HG03457 (cell line): ENCODE results near the gene TMEM144.

ENCODE experiments used
- ATAC-seq: cut with Tn5 transposase; IDR thresholded peaks from one replicate; pipeline ENCODE4 v1.9.1; 2021; ENCODE audit warnings: moderate number of reproducible peaks; ENCODE audit not compliant: unreplicated experiment

The TMEM144 gene

DNA sequence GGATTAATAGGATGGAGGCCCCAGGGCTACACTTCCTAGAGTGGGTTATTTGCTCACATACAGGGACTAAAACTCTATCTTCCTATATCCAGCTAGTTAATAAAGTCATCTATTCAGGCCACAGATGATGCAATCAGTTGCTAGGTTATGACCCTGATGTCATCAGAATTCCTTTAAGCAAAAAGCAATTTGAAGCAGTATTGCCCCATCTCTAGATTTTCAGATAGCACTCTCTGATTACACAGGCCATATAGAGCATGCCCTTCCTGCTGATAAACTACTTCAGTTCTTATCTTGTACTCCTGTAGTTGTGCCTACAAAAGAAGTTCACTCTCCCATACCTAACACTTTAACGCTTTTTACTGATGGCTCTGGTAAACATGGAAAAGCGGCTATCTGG lies 84.8 kb downstream of the TMEM144 start:
- no peak for ATAC-seq

DNA sequence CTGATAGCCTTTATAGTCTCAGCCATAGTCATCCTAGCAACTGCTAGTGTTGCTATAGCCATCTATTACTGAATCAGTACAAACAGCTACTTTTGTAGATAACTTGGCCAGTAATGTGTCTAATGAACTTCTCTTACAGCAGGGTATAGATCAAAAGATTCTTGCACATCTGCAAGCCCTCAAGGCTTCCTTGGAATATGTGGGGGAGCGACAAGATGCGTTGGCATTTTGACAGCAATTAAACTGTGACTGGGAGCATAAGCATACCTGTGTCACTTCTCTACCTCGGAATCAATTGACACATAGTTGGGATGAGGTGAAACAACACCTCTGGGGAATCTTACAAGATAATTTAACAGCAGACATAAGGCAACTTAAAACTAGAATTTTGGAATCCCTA lies 87.6 kb downstream of the TMEM144 start:
- ATAC-seq = no peak

DNA sequence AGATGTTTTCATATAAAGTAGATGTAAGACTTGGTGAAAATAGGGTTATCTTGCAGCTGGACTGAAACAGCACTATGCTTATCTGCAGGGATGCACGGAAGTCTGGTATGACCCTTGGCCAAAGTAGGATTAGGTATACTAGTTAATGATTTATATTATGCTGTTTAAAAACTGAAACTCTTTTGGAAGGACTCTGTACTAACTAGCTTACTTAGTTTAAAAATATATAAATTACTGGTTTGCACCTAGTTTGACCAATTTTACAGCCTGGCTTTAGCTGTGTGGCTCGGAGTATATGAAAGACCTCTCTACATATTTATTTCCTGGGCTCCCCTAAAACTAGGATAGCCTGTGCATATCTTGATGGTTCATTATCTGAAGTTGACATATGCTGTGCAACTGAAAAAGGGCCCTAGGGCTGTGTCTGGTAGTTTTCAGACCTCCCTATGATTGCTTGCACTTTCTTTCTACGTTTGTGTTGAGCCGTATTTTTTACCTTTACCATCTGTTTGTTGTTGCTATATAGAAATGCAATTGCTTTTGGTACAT lies 89.2 kb downstream of the TMEM144 start:
- ATAC-seq = no peak

DNA sequence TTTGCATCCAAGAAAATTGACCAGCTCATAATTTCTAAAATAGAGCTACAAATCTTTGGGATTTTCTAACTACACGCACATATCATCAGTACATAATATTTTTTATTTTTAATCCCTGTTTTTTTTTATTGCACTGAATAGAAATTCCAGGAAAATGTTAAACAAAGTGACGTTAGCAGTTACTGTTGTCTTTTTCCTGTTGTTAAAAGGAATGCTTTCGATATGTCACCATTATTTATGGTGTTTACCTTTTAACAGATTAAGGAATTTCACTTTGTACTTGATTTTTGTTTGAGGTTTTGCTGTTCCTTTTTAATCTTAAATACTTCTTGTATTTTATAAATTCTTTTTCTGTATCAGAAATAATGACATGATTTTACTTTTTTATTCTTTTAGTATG lies 89.7 kb downstream of the TMEM144 start:
- ATAC-seq = no peak

DNA sequence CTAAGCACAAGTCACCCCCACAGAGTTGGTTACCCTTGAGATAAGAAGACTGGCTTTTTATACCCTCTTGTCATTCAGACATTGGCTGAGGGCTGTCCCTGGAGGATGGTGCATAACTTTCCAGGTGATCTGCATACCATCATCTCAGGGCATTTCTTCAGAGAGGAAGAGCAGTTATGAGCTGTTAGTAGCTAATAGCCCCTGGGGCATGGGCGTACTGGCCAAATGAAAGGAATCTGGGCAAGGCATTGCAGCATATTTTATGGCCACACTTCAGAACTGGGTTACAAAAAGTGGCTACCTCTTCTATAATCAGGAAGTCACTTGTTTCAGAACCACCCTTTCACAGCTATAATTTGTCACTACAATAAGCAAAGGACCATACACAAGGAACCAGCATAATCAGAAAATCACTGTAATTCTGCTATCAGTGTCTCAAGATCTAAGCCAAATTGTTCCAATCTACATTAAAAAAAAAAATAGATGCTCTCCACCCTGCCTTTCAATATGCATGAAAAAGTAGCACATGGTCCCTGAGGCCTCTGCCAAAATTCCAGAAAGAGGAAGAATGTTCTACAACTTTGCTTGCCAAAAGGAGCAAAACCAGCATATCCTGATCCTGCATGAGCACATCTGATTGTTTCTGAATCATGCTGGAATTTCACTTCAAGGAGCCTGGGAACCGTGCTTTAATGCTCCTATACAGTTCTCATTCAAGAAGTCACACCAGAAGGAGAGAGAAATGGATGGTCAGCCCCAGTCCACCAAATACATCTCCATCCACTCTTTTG lies 92.0 kb downstream of the TMEM144 start:
- ATAC-seq = no peak

DNA sequence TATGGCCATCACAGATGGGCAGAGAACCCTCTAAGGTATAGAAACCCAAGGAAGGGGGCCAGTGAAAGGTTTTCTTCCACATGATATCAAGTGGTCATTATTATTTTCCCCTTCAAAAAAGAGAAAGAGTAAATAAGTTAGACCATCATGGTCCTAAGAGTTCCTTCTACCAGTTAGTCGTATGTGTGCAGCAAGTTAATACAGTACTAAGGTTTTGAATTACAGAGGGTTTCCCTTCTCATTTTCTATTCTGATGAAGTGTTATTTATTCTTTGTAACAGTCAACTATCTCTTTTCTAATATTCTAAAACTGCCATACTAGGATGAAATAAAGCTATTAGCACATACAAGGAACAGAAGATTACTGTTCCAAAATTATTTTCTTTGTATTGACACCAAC lies 94.4 kb downstream of the TMEM144 start:
- ATAC-seq = no peak
